Keratinocyte (primary cell): ENCODE data around the gene FURIN. TPM values are rescaled to one million over a fixed set of nuclear protein-coding genes. Genes with fewer than 3 reads are reported as not detected.

Experiments
- DNase-seq: peaks from one replicate; pipeline ENCODE4 v3.0.0-alpha.2; 2011; ENCODE audit warnings: low read depth, missing footprints, low spot score
- FAIRE-seq: peaks from 2 replicates; lab custom pipeline; 2011; peaks lifted over from hg19 to GRCh38; lab: Jason Lieb, UNC
- H2AFZ ChIP-seq: 2 replicates; pipeline ENCODE4 v1.6.0; 2012; ENCODE audit warnings: low read length, control low read depth, inconsistent platforms; ENCODE audit not compliant: control insufficient read depth
- H3K27ac ChIP-seq: 2 replicates; pipeline ENCODE4 v1.5.1; 2011; ENCODE audit warnings: low read length; ENCODE audit not compliant: control insufficient read depth, insufficient read depth
- H3K27me3 ChIP-seq: 3 replicates; pipeline ENCODE4 v1.6.0; 2011; ENCODE audit warnings: low read length; ENCODE audit not compliant: control insufficient read depth, insufficient read depth; ENCODE audit errors: extremely low read depth
- H3K36me3 ChIP-seq, 2 experiments: 2 replicates in 1 of 2; 3 replicates in 1 of 2; pipeline ENCODE4 v1.5.1; 2011; ENCODE audit warnings: low read length in 2 of 2, mild to moderate bottlenecking in 1 of 2; ENCODE audit not compliant: control insufficient read depth in 2 of 2, insufficient read depth in 2 of 2; ENCODE audit errors: extremely low read depth in 1 of 2
- H3K4me1 ChIP-seq: 3 replicates; pipeline ENCODE4 v1.5.1; 2011; ENCODE audit warnings: low read length; ENCODE audit not compliant: control insufficient read depth, insufficient read depth; ENCODE audit errors: extremely low read depth
- H3K4me2 ChIP-seq: 3 replicates; pipeline ENCODE4 v1.6.0; 2011; ENCODE audit warnings: low read depth, low read length; ENCODE audit not compliant: control insufficient read depth, insufficient read depth; ENCODE audit errors: extremely low read depth
- H3K4me3 ChIP-seq, 3 experiments: fragments of 200-600 bp in 1 of 3; sonication (generic) in 1 of 3; 2 replicates in 2 of 3; 3 replicates in 1 of 3; pipeline ENCODE4 v1.5.1; 2011 to 2016; ENCODE audit warnings: low read length in 3 of 3, mild to moderate bottlenecking in 3 of 3, control low read depth in 2 of 3, inconsistent platforms in 1 of 3, low read depth in 1 of 3, mixed read lengths in 1 of 3, mixed run types in 1 of 3, moderate library complexity in 1 of 3; ENCODE audit not compliant: control insufficient read depth in 2 of 3, insufficient read depth in 2 of 3; ENCODE audit errors: extremely low read depth in 1 of 3
- H3K79me2 ChIP-seq: 2 replicates; pipeline ENCODE4 v1.6.0; 2012; ENCODE audit warnings: low read length; ENCODE audit not compliant: control insufficient read depth, insufficient read depth
- H3K9ac ChIP-seq: 3 replicates; pipeline ENCODE4 v1.6.0; 2011; ENCODE audit warnings: low read length; ENCODE audit not compliant: control insufficient read depth, insufficient read depth; ENCODE audit errors: extremely low read depth
- H3K9me1 ChIP-seq: 3 replicates; pipeline ENCODE4 v1.6.0; 2011; ENCODE audit warnings: low read length; ENCODE audit not compliant: control insufficient read depth, insufficient read depth; ENCODE audit errors: extremely low read depth
- H3K9me3 ChIP-seq: 2 replicates; pipeline ENCODE4 v1.5.1; 2012; ENCODE audit warnings: low read depth, low read length; ENCODE audit not compliant: control insufficient read depth
- H4K20me1 ChIP-seq: 3 replicates; pipeline ENCODE4 v1.6.0; 2011; ENCODE audit warnings: low read length; ENCODE audit not compliant: control insufficient read depth, insufficient read depth; ENCODE audit errors: extremely low read depth
- CTCF ChIP-seq, 3 experiments: IDR thresholded peaks in 1 of 3; conservative IDR thresholded peaks in 1 of 3; optimal IDR thresholded peaks in 1 of 3; 2 replicates in 2 of 3; 3 replicates in 1 of 3; pipeline versions ENCODE3 to v1.5.1; 2011; ENCODE audit warnings: low read length in 3 of 3, mild to moderate bottlenecking in 3 of 3, moderate library complexity in 2 of 3, control low read depth in 1 of 3, inconsistent platforms in 1 of 3; ENCODE audit not compliant: insufficient read depth in 2 of 3; ENCODE audit errors: extremely low read depth in 1 of 3
- EZH2 ChIP-seq: IDR thresholded peaks from one replicate; pipeline ENCODE4 v1.6.1; 2012; ENCODE audit warnings: inconsistent platforms, mild to moderate bottlenecking, low read length, moderate library complexity
- dilution Hi-C: fragments of 300-500 bp; cut with MboI; formaldehyde crosslinking; loops from one replicate; pipeline ENCODE4 v1.7.0; 2020; ENCODE audit warnings: low sequenced_read_pairs; ENCODE audit not compliant: extremely low pct_ligation_motif_present
- polyA plus RNA-seq, 5 experiments: library from polyadenylated mRNA; depleted of rRNA in 3 of 5; stranded (reverse) in 3 of 5; stranded (forward) in 1 of 5; unstranded in 1 of 5; fragments of >200 nt; gene quantifications; 1 replicate in 1 of 5; 2 replicates in 3 of 5; 3 replicates in 1 of 5; pipeline versions ENCODE4 v1.2.1 to v1.2.3, GENCODE V29; 2011 to 2012; ENCODE audit warnings: missing spikeins in 2 of 5, low read depth in 1 of 5, low replicate concordance in 1 of 5

The FURIN gene
- polyA plus RNA-seq, 1 donor (not counting 4 experiments of a cell fraction or from before 2014, with no cell fraction given): 22.8 TPM

DNA sequence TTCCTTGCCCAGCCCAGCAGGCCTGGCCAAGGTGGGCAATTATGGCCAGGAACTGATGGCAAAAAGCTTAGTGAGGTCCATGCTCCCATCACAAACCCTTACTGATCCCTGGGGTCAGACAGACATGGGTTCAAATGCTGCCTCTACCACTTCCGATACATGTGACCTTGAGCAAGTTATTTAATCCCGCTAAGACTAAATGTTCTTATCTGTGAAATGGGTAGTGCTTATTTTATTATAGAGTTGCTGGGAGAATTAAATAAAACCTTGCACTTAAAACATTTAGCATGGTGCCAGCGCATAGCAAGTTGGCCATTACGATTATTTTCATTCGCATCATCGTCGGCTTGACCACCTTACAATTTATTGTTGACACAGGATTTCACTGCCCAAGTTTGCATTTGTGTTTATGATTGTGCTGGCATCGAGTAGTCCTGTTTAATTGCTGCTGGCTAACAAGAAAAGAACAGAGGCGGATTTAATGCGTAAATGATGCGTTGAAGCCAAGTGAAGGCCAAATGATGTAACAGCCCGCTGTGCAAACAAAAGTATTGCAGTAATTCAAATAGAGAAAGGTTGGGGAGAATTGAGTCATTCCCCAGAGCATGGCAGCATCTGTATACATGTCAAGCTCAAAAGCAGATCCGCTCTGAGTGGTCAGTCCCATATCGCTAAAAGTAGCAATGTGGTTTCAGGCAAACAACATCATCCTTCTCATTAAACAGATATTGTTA lies 7.3 kb upstream of the FURIN start:
- no peak overlapping the region for H3K4me2 ChIP-seq
- no peaks in the 10 kb centered on the region for H3K9me1 ChIP-seq
- no peak overlapping the region for H2AFZ ChIP-seq
- no peak overlapping the region for H3K4me3 ChIP-seq
- H3K4me1 ChIP-seq: peaks cover 18% of the 10 kb centered on the region
- no peaks in the 10 kb centered on the region for H3K9me3 ChIP-seq
- no peaks in the 10 kb centered on the region for H3K27me3 ChIP-seq
- H3K9ac ChIP-seq: no peak overlapping the region
- no peaks in the 10 kb centered on the region for H4K20me1 ChIP-seq
- TF ChIP-seq CTCF (optimal IDR thresholded peaks at IDR 0.05 in 1 of 3, IDR thresholded peaks at IDR 0.05 in 1 of 3, conservative IDR thresholded peaks at IDR 0.05 in 1 of 3; ENCODE audit: extremely low read depth in 1 of 3, insufficient read depth in 2 of 3, low read length in 3 of 3) (no peak), EZH2 (no peak)
- no peak for FAIRE-seq
- H3K36me3 ChIP-seq: no peaks in the 10 kb centered on the region
- dilution Hi-C loops: no loop called here
- H3K27ac ChIP-seq: no peak overlapping the region
- no peaks in the 10 kb centered on the region for H3K79me2 ChIP-seq
- DNase-seq: no peak

GRCh38 chr15:90862487-90862886 lies 5.9 kb upstream of the FURIN start:
- H3K27ac ChIP-seq: no peak overlapping the region
- FAIRE-seq: no peak
- H2AFZ ChIP-seq: no peak overlapping the region
- no peaks in the 10 kb centered on the region for H3K79me2 ChIP-seq
- H3K4me3 ChIP-seq: no peak overlapping the region
- H3K9ac ChIP-seq: no peak overlapping the region
- no peaks in the 10 kb centered on the region for H3K9me3 ChIP-seq
- H3K36me3 ChIP-seq: no peaks in the 10 kb centered on the region
- H3K4me1 ChIP-seq: peaks cover 18% of the 10 kb centered on the region
- DNase-seq: no peak
- H4K20me1 ChIP-seq: no peaks in the 10 kb centered on the region
- no peak for TF ChIP-seq CTCF (optimal IDR thresholded peaks at IDR 0.05 in 1 of 3, IDR thresholded peaks at IDR 0.05 in 1 of 3, conservative IDR thresholded peaks at IDR 0.05 in 1 of 3; ENCODE audit: extremely low read depth in 1 of 3, insufficient read depth in 2 of 3, low read length in 3 of 3)
- TF ChIP-seq EZH2: no peak
- dilution Hi-C loops: no loop called here
- no peaks in the 10 kb centered on the region for H3K27me3 ChIP-seq
- no peak overlapping the region for H3K4me2 ChIP-seq
- H3K9me1 ChIP-seq: no peaks in the 10 kb centered on the region
